ENCODE measurements around the gene ZBTB46.

ZBTB46 gene

DNA sequence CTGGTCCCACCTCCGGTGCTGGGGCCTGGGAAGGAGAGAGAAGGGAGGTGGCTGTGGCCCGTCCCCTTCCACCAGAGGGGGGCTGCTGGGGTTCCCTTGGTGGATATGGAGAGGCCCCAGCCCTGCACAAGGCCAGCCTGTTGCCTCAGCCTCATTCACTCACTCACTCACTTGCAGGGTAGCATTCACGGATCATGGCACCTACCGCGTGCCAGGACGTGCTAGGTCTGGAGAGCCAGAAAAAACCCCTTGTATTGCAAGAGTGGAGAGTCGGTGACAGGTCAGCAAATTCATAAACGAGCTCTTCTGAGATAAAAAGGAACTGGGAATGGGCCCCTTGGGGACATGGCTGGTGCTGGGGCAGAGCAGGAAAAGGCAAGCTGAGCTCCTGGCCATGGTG is 6.4 kb upstream of the ZBTB46 start:
- no peak overlapping the region for H3K27ac ChIP-seq (ENCODE audit: extremely low read depth, low read depth, low read length)
- no peak overlapping the region for H3K4me3 ChIP-seq (ENCODE audit: low read depth, low read length)
- TF ChIP-seq ZNF416 (tag by site-specific recombination; IDR thresholded peaks at IDR 0.05): no peak
- TF ChIP-seq SCRT2 (tag by site-specific recombination; IDR thresholded peaks at IDR 0.05): peak; percentile 52; the same call in 1 of the 2 replicates
- TF ChIP-seq GLIS2 (tag by site-specific recombination; IDR thresholded peaks at IDR 0.05): 0 out of 2 replicates have a peak, but pooled peaks have one; percentile 1
- TF ChIP-seq ZNF37A (tag by site-specific recombination; IDR thresholded peaks at IDR 0.05): no peak
- no peak for TF ChIP-seq ZNF621 (tag by site-specific recombination; IDR thresholded peaks at IDR 0.05)
- ChIA-PET CTCF (interaction anchor here (0.6 kb wide), 1 partner anchor 26 kb away, joined by 3 read pairs; no protein-coding TSS in a partner anchor), POLR2A (no interaction called here)
- no peaks in the 10 kb centered on the region for H3K9me3 ChIP-seq (ENCODE audit: control insufficient read depth, insufficient read depth, low read depth, low read length)
- no peaks in the 10 kb centered on the region for H3K4me1 ChIP-seq (ENCODE audit: control insufficient read depth, insufficient read depth, low read length)
- H3K36me3 ChIP-seq (ENCODE audit: control insufficient read depth in 2 of 2, insufficient read depth in 1 of 2, low read length in 2 of 2): no peaks in the 10 kb centered on the region

- H3K4me3 ChIP-seq (ENCODE audit: low read depth, low read length): no peak overlapping the region
- no peak overlapping the region for H3K27ac ChIP-seq (ENCODE audit: extremely low read depth, low read depth, low read length)
- no peaks in the 10 kb centered on the region for H3K4me1 ChIP-seq (ENCODE audit: control insufficient read depth, insufficient read depth, low read length)
- H3K9me3 ChIP-seq (ENCODE audit: control insufficient read depth, insufficient read depth, low read depth, low read length): no peaks in the 10 kb centered on the region
- no peaks in the 10 kb centered on the region for H3K36me3 ChIP-seq (ENCODE audit: control insufficient read depth in 2 of 2, insufficient read depth in 1 of 2, low read length in 2 of 2)
- ChIA-PET CTCF (no interaction called here), POLR2A (no interaction called here)
- TF ChIP-seq ZNF391 (tag by site-specific recombination; IDR thresholded peaks at IDR 0.05; ENCODE audit: borderline replicate concordance, low read depth): no peak
- TF ChIP-seq ZNF146 (tag by site-specific recombination; IDR thresholded peaks at IDR 0.05): no peak
- TF ChIP-seq ZNF350 (tag by site-specific recombination; IDR thresholded peaks at IDR 0.05): no peak
- no peak for TF ChIP-seq ZNF624 (tag by site-specific recombination; IDR thresholded peaks at IDR 0.05)
- TF ChIP-seq ZNF830 (tag by site-specific recombination; IDR thresholded peaks at IDR 0.05; ENCODE audit: low read depth): no peak
- TF ChIP-seq HOXC10 (CRISPR knock-in tag; IDR thresholded peaks at IDR 0.05): no peak
- TF ChIP-seq ZNF37A (tag by site-specific recombination; IDR thresholded peaks at IDR 0.05): no peak
- no peak for TF ChIP-seq ZNF24 (tag by site-specific recombination; IDR thresholded peaks at IDR 0.05)
- TF ChIP-seq ZNF341 (tag by site-specific recombination; IDR thresholded peaks at IDR 0.05; ENCODE audit: low read depth): no peak
- no peak for TF ChIP-seq REPIN1 (tag by site-specific recombination; IDR thresholded peaks at IDR 0.05; ENCODE audit: low read depth)
- TF ChIP-seq ZNF600 (tag by site-specific recombination; IDR thresholded peaks at IDR 0.05): peak; percentile 86; the same call in 1 of the 2 replicates
- TF ChIP-seq, protein P1, sequence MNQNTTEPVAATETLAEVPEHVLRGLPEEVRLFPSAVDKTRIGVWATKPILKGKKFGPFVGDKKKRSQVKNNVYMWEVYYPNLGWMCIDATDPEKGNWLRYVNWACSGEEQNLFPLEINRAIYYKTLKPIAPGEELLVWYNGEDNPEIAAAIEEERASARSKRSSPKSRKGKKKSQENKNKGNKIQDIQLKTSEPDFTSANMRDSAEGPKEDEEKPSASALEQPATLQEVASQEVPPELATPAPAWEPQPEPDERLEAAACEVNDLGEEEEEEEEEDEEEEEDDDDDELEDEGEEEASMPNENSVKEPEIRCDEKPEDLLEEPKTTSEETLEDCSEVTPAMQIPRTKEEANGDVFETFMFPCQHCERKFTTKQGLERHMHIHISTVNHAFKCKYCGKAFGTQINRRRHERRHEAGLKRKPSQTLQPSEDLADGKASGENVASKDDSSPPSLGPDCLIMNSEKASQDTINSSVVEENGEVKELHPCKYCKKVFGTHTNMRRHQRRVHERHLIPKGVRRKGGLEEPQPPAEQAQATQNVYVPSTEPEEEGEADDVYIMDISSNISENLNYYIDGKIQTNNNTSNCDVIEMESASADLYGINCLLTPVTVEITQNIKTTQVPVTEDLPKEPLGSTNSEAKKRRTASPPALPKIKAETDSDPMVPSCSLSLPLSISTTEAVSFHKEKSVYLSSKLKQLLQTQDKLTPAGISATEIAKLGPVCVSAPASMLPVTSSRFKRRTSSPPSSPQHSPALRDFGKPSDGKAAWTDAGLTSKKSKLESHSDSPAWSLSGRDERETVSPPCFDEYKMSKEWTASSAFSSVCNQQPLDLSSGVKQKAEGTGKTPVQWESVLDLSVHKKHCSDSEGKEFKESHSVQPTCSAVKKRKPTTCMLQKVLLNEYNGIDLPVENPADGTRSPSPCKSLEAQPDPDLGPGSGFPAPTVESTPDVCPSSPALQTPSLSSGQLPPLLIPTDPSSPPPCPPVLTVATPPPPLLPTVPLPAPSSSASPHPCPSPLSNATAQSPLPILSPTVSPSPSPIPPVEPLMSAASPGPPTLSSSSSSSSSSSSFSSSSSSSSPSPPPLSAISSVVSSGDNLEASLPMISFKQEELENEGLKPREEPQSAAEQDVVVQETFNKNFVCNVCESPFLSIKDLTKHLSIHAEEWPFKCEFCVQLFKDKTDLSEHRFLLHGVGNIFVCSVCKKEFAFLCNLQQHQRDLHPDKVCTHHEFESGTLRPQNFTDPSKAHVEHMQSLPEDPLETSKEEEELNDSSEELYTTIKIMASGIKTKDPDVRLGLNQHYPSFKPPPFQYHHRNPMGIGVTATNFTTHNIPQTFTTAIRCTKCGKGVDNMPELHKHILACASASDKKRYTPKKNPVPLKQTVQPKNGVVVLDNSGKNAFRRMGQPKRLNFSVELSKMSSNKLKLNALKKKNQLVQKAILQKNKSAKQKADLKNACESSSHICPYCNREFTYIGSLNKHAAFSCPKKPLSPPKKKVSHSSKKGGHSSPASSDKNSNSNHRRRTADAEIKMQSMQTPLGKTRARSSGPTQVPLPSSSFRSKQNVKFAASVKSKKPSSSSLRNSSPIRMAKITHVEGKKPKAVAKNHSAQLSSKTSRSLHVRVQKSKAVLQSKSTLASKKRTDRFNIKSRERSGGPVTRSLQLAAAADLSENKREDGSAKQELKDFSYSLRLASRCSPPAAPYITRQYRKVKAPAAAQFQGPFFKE (tag by site-specific recombination; IDR thresholded peaks at IDR 0.05; ENCODE audit: borderline replicate concordance): no peak
- no peak for TF ChIP-seq IKZF3 (tag by site-specific recombination; IDR thresholded peaks at IDR 0.05)
- TF ChIP-seq, protein P2, sequence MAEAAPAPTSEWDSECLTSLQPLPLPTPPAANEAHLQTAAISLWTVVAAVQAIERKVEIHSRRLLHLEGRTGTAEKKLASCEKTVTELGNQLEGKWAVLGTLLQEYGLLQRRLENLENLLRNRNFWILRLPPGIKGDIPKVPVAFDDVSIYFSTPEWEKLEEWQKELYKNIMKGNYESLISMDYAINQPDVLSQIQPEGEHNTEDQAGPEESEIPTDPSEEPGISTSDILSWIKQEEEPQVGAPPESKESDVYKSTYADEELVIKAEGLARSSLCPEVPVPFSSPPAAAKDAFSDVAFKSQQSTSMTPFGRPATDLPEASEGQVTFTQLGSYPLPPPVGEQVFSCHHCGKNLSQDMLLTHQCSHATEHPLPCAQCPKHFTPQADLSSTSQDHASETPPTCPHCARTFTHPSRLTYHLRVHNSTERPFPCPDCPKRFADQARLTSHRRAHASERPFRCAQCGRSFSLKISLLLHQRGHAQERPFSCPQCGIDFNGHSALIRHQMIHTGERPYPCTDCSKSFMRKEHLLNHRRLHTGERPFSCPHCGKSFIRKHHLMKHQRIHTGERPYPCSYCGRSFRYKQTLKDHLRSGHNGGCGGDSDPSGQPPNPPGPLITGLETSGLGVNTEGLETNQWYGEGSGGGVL (tag by site-specific recombination; IDR thresholded peaks at IDR 0.05): no peak
- TF ChIP-seq, protein P3, sequence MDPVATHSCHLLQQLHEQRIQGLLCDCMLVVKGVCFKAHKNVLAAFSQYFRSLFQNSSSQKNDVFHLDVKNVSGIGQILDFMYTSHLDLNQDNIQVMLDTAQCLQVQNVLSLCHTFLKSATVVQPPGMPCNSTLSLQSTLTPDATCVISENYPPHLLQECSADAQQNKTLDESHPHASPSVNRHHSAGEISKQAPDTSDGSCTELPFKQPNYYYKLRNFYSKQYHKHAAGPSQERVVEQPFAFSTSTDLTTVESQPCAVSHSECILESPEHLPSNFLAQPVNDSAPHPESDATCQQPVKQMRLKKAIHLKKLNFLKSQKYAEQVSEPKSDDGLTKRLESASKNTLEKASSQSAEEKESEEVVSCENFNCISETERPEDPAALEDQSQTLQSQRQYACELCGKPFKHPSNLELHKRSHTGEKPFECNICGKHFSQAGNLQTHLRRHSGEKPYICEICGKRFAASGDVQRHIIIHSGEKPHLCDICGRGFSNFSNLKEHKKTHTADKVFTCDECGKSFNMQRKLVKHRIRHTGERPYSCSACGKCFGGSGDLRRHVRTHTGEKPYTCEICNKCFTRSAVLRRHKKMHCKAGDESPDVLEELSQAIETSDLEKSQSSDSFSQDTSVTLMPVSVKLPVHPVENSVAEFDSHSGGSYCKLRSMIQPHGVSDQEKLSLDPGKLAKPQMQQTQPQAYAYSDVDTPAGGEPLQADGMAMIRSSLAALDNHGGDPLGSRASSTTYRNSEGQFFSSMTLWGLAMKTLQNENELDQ (tag by site-specific recombination; IDR thresholded peaks at IDR 0.05; ENCODE audit: low read depth): no peak
- no peak for TF ChIP-seq ZNF157 (tag by site-specific recombination; IDR thresholded peaks at IDR 0.05)
- no peak for TF ChIP-seq ZSCAN16 (tag by site-specific recombination; IDR thresholded peaks at IDR 0.05)
- no peak for TF ChIP-seq ZBTB44 (tag by site-specific recombination; IDR thresholded peaks at IDR 0.05)
- TF ChIP-seq ZNF558 (tag by site-specific recombination; IDR thresholded peaks at IDR 0.05): no peak
- peak; percentile 21 for TF ChIP-seq GLIS2 (tag by site-specific recombination; IDR thresholded peaks at IDR 0.05)
Measured at GRCh38 chr20:63836458-63837344, 5.6 kb upstream of the ZBTB46 start.
